GM10266 (cell line): ENCODE data around the gene CDC6.

Experiments used
- DNase-seq: peaks from one replicate; pipeline ENCODE4 v3.0.0; 2012; ENCODE audit errors: extremely low spot score
- CTCF ChIP-seq: IDR thresholded peaks from 2 replicates; pipeline ENCODE4 v1.5.1; 2012; ENCODE audit warnings: mild to moderate bottlenecking, low read depth; ENCODE audit not compliant: control insufficient read depth, insufficient read depth; ENCODE audit errors: missing control alignments

Gene CDC6

GRCh38 chr17:40286473-40286872 is 1.2 kb upstream of the CDC6 start:
- no peak for TF ChIP-seq CTCF
- DNase-seq: no peak

GRCh38 chr17:40287159-40287493 is 553 bp upstream of the CDC6 start:
- no peak for TF ChIP-seq CTCF
- DNase-seq: no peak

DNA sequence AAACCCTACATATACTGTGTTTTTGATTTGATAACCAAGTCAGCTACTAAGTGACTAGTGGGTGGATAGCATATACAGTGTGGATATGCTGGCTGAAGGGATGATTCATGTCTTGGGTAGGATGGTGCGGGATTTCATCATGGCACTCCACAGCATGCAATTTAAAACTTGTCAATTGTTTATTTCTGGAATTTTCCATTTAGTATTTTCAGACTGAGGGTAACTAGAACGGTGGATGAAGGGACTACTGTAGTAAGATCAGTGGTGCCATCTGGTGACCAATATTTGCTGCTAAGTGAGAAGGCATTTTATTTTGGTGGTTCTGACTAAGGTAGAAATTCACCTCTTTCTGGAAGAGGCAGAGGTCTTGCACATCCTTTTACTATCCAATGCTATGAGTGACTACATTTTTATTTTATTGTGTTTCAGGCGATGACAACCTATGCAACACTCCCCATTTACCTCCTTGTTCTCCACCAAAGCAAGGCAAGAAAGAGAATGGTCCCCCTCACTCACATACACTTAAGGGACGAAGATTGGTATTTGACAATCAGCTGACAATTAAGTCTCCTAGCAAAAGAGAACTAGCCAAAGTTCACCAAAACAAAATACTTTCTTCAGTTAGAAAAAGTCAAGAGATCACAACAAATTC is 3.1 kb downstream of the CDC6 start:
- no peak for DNase-seq
- peak; percentile 64 for TF ChIP-seq CTCF

GRCh38 chr17:40291281-40291664 is 3.6 kb downstream of the CDC6 start:
- no peak for TF ChIP-seq CTCF
- DNase-seq: no peak

GRCh38 chr17:40293363-40293762 is 5.7 kb downstream of the CDC6 start:
- no peak for TF ChIP-seq CTCF
- DNase-seq: no peak

DNA sequence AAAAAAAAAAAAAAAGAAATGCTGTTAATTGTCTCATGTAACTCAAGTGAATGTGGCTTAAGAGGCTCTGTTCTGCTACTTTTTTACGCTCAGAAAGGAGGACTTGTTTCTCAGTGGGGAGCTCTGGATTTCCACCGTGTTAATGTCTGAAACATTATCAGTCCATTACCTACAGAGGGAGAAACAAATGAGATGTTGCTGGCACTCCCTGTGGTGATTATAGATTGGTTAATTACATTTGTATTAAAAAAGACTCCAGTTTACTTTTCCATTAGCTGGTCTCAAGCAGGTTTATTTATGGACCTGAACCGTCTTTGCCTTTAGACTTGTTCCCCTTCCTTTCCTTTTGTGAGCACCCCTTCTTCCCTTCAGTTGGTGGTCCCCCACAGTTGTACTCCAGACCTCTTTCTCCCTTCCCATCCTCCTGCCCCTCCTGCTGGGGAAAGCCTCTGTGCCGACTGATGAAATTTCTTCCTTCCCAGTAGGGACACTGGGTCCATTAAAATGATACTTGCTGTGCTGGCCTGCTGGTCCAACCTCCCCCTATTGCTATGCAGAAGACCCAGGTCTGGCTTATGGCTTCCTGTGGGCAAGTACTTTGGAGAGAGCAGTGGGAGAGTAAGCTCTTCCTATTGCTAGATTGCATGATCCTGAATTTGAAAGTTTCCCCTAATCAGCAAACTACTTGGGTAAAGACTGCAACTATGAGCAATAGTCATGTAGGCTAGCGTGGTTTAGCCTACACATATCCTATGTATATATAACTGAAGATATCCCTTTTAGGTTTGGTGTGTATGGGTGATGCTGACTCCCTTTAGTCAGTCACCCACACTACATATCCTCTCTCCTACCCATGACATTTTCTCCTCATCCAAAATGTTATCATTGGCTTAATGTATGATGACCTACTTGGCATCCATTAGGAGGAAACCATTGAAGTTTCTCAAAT is 8.1 kb downstream of the CDC6 start:
- no peak for TF ChIP-seq CTCF
- DNase-seq: no peak

GRCh38 chr17:40297511-40297910 is 9.8 kb downstream of the CDC6 start:
- TF ChIP-seq CTCF: no peak
- DNase-seq: no peak
